CD4-positive, CD25-positive, alpha-beta regulatory T cell (primary cell): ENCODE measurements around the gene CCDC134. TPM values are rescaled to one million over a fixed set of nuclear protein-coding genes. Genes with fewer than 3 reads are reported as not detected.

Experiments used
- ATAC-seq, 2 donors: fragments of 150-1000 bp; cut with Tn5 transposase; one replicate each; pipeline ENCODE4 v1.10.0; 2021; ENCODE audit warnings: low read depth in 2 of 2, moderate number of reproducible peaks in 2 of 2, moderate library complexity in 1 of 2
- DNase-seq, 3 donors: peaks; one replicate each; pipeline versions ENCODE4 v3.0.0 to v3.0.0-alpha.2; 2012 to 2022; ENCODE audit warnings: mixed read lengths in 1 of 3
- H3K27ac ChIP-seq: one replicate; pipeline ENCODE4 v1.7.0; 2013; ENCODE audit warnings: mild to moderate bottlenecking, low read length; ENCODE audit not compliant: insufficient read depth, poor library complexity, severe bottlenecking
- H3K27me3 ChIP-seq: one replicate; pipeline ENCODE4 v1.7.0; 2013; ENCODE audit warnings: low read length; ENCODE audit not compliant: control insufficient read depth, insufficient read depth
- H3K36me3 ChIP-seq: one replicate; pipeline ENCODE4 v1.7.0; 2013; ENCODE audit warnings: mild to moderate bottlenecking, low read length, moderate library complexity; ENCODE audit not compliant: control insufficient read depth, insufficient read depth
- H3K4me1 ChIP-seq: 2 replicates; pipeline ENCODE4 v1.7.0; 2013; ENCODE audit warnings: mild to moderate bottlenecking, low read length; ENCODE audit not compliant: insufficient read depth, control insufficient read depth, poor library complexity, severe bottlenecking
- H3K4me3 ChIP-seq: one replicate; pipeline ENCODE4 v1.7.0; 2013; ENCODE audit warnings: low read depth, mild to moderate bottlenecking, low read length, moderate library complexity
- H3K9me3 ChIP-seq, 2 experiments: 1 replicate in 1 of 2; 2 replicates in 1 of 2; pipeline ENCODE4 v1.7.0; 2013; ENCODE audit warnings: low read length in 2 of 2, mild to moderate bottlenecking in 1 of 2, moderate library complexity in 1 of 2; ENCODE audit not compliant: control insufficient read depth in 2 of 2
- H3K27ac Mint-ChIP-seq, 3 donors: one replicate each; pipeline ENCODE4 v1.8.0; 2020 to 2022; ENCODE audit warnings: mild to moderate bottlenecking in 3 of 3, mixed read lengths in 3 of 3, moderate library complexity in 2 of 3
- H3K27me3 Mint-ChIP-seq: one replicate; pipeline ENCODE4 v1.8.0; 2022; ENCODE audit warnings: mild to moderate bottlenecking, mixed read lengths
- H3K36me3 Mint-ChIP-seq: one replicate; pipeline ENCODE4 v1.8.0; 2020; ENCODE audit warnings: mixed read lengths
- H3K4me1 Mint-ChIP-seq, 4 donors: one replicate each; pipeline ENCODE4 v1.8.0; 2020 to 2022; ENCODE audit warnings: mixed read lengths in 4 of 4, mild to moderate bottlenecking in 1 of 4
- H3K4me3 Mint-ChIP-seq, 4 donors: one replicate each; pipeline ENCODE4 v1.8.0; 2020 to 2022; ENCODE audit warnings: mild to moderate bottlenecking in 4 of 4, mixed read lengths in 4 of 4, moderate library complexity in 3 of 4
- H3K9me3 Mint-ChIP-seq, 7 donors: one replicate each; pipeline ENCODE4 v1.8.0; 2020 to 2022; ENCODE audit warnings: mixed read lengths in 7 of 7, mild to moderate bottlenecking in 3 of 7, moderate library complexity in 2 of 7
- polyA plus RNA-seq, 4 donors: library from polyadenylated mRNA; unstranded; fragments of 300-500 nt; fragmentation: Illumina TruSeq; gene quantifications; one replicate each; pipeline ENCODE4 v1.2.3, GENCODE V29; 2021
- total RNA-seq: library from RNA; stranded (reverse); gene quantifications from one replicate; pipeline ENCODE4 v1.2.3, GENCODE V29; 2022

CCDC134 gene
- total and polyA plus RNA-seq, 5 donors from 2014 or later, result 3.6 to 21.1 (median 5.9) TPM

- Mint-ChIP-seq H3K27ac (peak overlapping the region in 2 of 3 donors; percentile 99 to 100), H3K4me1 (peaks cover 7 to 46% (median 23%) of the 10 kb centered on the region in 4 donors), H3K36me3 (peaks cover 3% of the 10 kb centered on the region), H3K4me3 (no peak overlapping the region), H3K9me3 (no peaks in the 10 kb centered on the region), H3K27me3 (no peaks in the 10 kb centered on the region)
- Histone ChIP-seq H3K36me3 (no peaks in the 10 kb centered on the region), H3K4me3 (no peak overlapping the region), H3K27ac (no peak overlapping the region), H3K9me3 (no peaks in the 10 kb centered on the region), H3K4me1 (peaks cover 33% of the 10 kb centered on the region), H3K27me3 (no peaks in the 10 kb centered on the region)
- DNase-seq (no peak), ATAC-seq (no peak)
Observed at GRCh38 chr22:41777749-41778425, 22.6 kb upstream of the CCDC134 start.

GRCh38 chr22:41779929-41780505 lies 20.5 kb upstream of the CCDC134 start:
- Mint-ChIP-seq H3K9me3 (no peaks in the 10 kb centered on the region), H3K36me3 (peaks cover 9% of the 10 kb centered on the region), H3K4me1 (peaks cover 7 to 62% (median 33%) of the 10 kb centered on the region in 4 donors), H3K4me3 (peak overlapping the region; percentile 53 to 93 (median 84)), H3K27me3 (no peaks in the 10 kb centered on the region), H3K27ac (peak overlapping the region; percentile 99 to 100 (median 99))
- DNase-seq, result peak in 1 of 3 donors; percentile 28
- Histone ChIP-seq H3K4me3 (peak overlapping the region; percentile 95), H3K36me3 (peaks cover 12% of the 10 kb centered on the region), H3K27ac (peak overlapping the region; percentile 91), H3K4me1 (peaks cover 51% of the 10 kb centered on the region), H3K9me3 (no peaks in the 10 kb centered on the region), H3K27me3 (no peaks in the 10 kb centered on the region)
- ATAC-seq, result no peak

- Histone ChIP-seq H3K36me3 (peaks cover 12% of the 10 kb centered on the region), H3K27ac (peak overlapping the region; percentile 91), H3K27me3 (no peaks in the 10 kb centered on the region), H3K9me3 (no peaks in the 10 kb centered on the region), H3K4me1 (peaks cover 51% of the 10 kb centered on the region), H3K4me3 (peak overlapping the region; percentile 95)
- peak overlapping the region; percentile 77 to 93 (median 91) for H3K4me3 Mint-ChIP-seq
- H3K27ac Mint-ChIP-seq, result peak overlapping the region; percentile 99 to 100 (median 99)
- ATAC-seq (peak; percentile 98), DNase-seq (peak; percentile 83 to 100 (median 93))
- H3K4me1 Mint-ChIP-seq, result peaks cover 7 to 67% (median 33%) of the 10 kb centered on the region in 4 donors
- no peaks in the 10 kb centered on the region for H3K27me3 Mint-ChIP-seq
- H3K36me3 Mint-ChIP-seq, result peaks cover 9% of the 10 kb centered on the region
- H3K9me3 Mint-ChIP-seq, result no peaks in the 10 kb centered on the region
Observed at GRCh38 chr22:41780746-41781505, 19.6 kb upstream of the CCDC134 start.

GRCh38 chr22:41781507-41781906 lies 19.0 kb upstream of the CCDC134 start:
- no peak for DNase-seq
- Mint-ChIP-seq H3K9me3 (no peaks in the 10 kb centered on the region), H3K4me3 (peak overlapping the region; percentile 77 to 93 (median 91)), H3K4me1 (peaks cover 7 to 72% (median 36%) of the 10 kb centered on the region in 4 donors), H3K27me3 (no peaks in the 10 kb centered on the region), H3K27ac (peak overlapping the region; percentile 99 to 100 (median 99)), H3K36me3 (peaks cover 9% of the 10 kb centered on the region)
- Histone ChIP-seq H3K9me3 (no peaks in the 10 kb centered on the region), H3K27ac (peak overlapping the region; percentile 91), H3K27me3 (no peaks in the 10 kb centered on the region), H3K4me3 (peak overlapping the region; percentile 95), H3K4me1 (peaks cover 56% of the 10 kb centered on the region), H3K36me3 (peaks cover 16% of the 10 kb centered on the region)
- peak; percentile 7 to 15 for ATAC-seq

- peaks cover 24% of the 10 kb centered on the region for H3K36me3 ChIP-seq
- Mint-ChIP-seq H3K27me3 (no peaks in the 10 kb centered on the region), H3K36me3 (peaks cover 14% of the 10 kb centered on the region), H3K4me3 (peak overlapping the region; percentile 77 to 93 (median 91)), H3K27ac (peak overlapping the region; percentile 99 to 100 (median 99)), H3K4me1 (peaks cover 14 to 80% (median 43%) of the 10 kb centered on the region in 4 donors), H3K9me3 (no peaks in the 10 kb centered on the region)
- H3K27me3 ChIP-seq, result no peaks in the 10 kb centered on the region
- peak in 1 of 3 donors; percentile 65 for DNase-seq
- ATAC-seq, result peak in 1 of 2 donors; percentile 8
- H3K9me3 ChIP-seq, result no peaks in the 10 kb centered on the region
- H3K4me3 ChIP-seq, result peak overlapping the region; percentile 95
- H3K27ac ChIP-seq, result peak overlapping the region; percentile 91
- peaks cover 64% of the 10 kb centered on the region for H3K4me1 ChIP-seq
Observed at GRCh38 chr22:41782316-41782715, 18.2 kb upstream of the CCDC134 start.

- Histone ChIP-seq H3K4me1 (peaks cover 68% of the 10 kb centered on the region), H3K36me3 (peaks cover 28% of the 10 kb centered on the region), H3K27me3 (no peaks in the 10 kb centered on the region), H3K9me3 (no peaks in the 10 kb centered on the region), H3K4me3 (peak overlapping the region; percentile 95), H3K27ac (peak overlapping the region; percentile 91)
- DNase-seq (no peak), ATAC-seq (no peak)
- Mint-ChIP-seq H3K36me3 (peaks cover 14% of the 10 kb centered on the region), H3K27me3 (no peaks in the 10 kb centered on the region), H3K9me3 (no peaks in the 10 kb centered on the region), H3K27ac (peak overlapping the region; percentile 85 to 100 (median 99)), H3K4me3 (peak overlapping the region; percentile 77 to 93 (median 91)), H3K4me1 (peaks cover 17 to 83% (median 47%) of the 10 kb centered on the region in 4 donors)
Observed at GRCh38 chr22:41782751-41783150, 17.7 kb upstream of the CCDC134 start.

GRCh38 chr22:41787331-41787730 lies 13.1 kb upstream of the CCDC134 start:
- Histone ChIP-seq H3K27ac (peak overlapping the region; percentile 41), H3K4me1 (peaks cover 47% of the 10 kb centered on the region), H3K9me3 (no peaks in the 10 kb centered on the region), H3K27me3 (no peaks in the 10 kb centered on the region), H3K36me3 (peaks cover 50% of the 10 kb centered on the region), H3K4me3 (peak overlapping the region; percentile 11)
- DNase-seq, result no peak
- Mint-ChIP-seq H3K9me3 (no peaks in the 10 kb centered on the region), H3K4me1 (peaks cover 10 to 75% (median 38%) of the 10 kb centered on the region in 4 donors), H3K27ac (peak overlapping the region; percentile 64 to 86 (median 80)), H3K27me3 (no peaks in the 10 kb centered on the region), H3K36me3 (peaks cover 31% of the 10 kb centered on the region), H3K4me3 (peak overlapping the region in 1 of 4 donors; percentile 76)
- ATAC-seq, result no peak
